ENCODE data around the gene KNSTRN. TPM values are rescaled to one million over a fixed set of nuclear protein-coding genes. Genes with fewer than 3 reads are reported as not detected.

Gene KNSTRN
- polyA plus RNA-seq, 1 donor, result 46.4 TPM

Other genes starting within 250 kb of the KNSTRN start
- 45.9 TPM for gene BUB1B, start 221.7 kb upstream of the KNSTRN start, polyA plus RNA-seq (ENCODE audit: insufficient read length)
- gene PAK6, start 143.7 kb upstream of the KNSTRN start, polyA plus RNA-seq (ENCODE audit: insufficient read length), result 6.5 TPM
- 0.17 TPM for gene ANKRD63, start 99.7 kb upstream of the KNSTRN start, polyA plus RNA-seq (ENCODE audit: insufficient read length)
- 10.8 TPM for gene PLCB2, start 74.8 kb upstream of the KNSTRN start, polyA plus RNA-seq (ENCODE audit: insufficient read length)
- gene INAFM2, start 59.0 kb upstream of the KNSTRN start, polyA plus RNA-seq (ENCODE audit: insufficient read length), result 15.6 TPM
- gene CCDC9B, start 41.8 kb upstream of the KNSTRN start, polyA plus RNA-seq (ENCODE audit: insufficient read length), result 6.3 TPM
- gene PHGR1, start 31.7 kb upstream of the KNSTRN start, polyA plus RNA-seq (ENCODE audit: insufficient read length), result not detected
- gene DISP2, start 24.5 kb upstream of the KNSTRN start, polyA plus RNA-seq (ENCODE audit: insufficient read length), result 0.35 TPM
- gene IVD, start 23.1 kb downstream of the KNSTRN start, polyA plus RNA-seq (ENCODE audit: insufficient read length), result 103 TPM
- 22.8 TPM for gene BAHD1, start 58.2 kb downstream of the KNSTRN start, polyA plus RNA-seq (ENCODE audit: insufficient read length)
- 31.3 TPM for gene CHST14, start 88.3 kb downstream of the KNSTRN start, polyA plus RNA-seq (ENCODE audit: insufficient read length)
- 31.8 TPM for gene CCDC32, start 182.3 kb downstream of the KNSTRN start, polyA plus RNA-seq (ENCODE audit: insufficient read length)
- 9.2 TPM for gene RPUSD2, start 186.6 kb downstream of the KNSTRN start, polyA plus RNA-seq (ENCODE audit: insufficient read length)
- gene KNL1, start 211.5 kb downstream of the KNSTRN start, polyA plus RNA-seq (ENCODE audit: insufficient read length), result 32.4 TPM

Data from left kidney (tissue), 1 donor.